HEK293 (cell line): Measurements from ENCODE around the gene NXPH4.

Experiments used
- GLI4 ChIP-seq: fragments of 450-650 bp; formaldehyde crosslinking; IDR thresholded peaks from 2 replicates; pipeline ENCODE4 v1.5.1; 2016; ENCODE audit warnings: missing biosample characterization, missing genetic modification characterization
- TCF7L2 ChIP-seq: IDR thresholded peaks from 2 replicates; pipeline ENCODE4 v1.6.1; 2011; ENCODE audit warnings: low read depth, mild to moderate bottlenecking, inconsistent platforms, low read length, moderate library complexity, borderline replicate concordance
- ZFP3 ChIP-seq: fragments of 450-650 bp; formaldehyde crosslinking; IDR thresholded peaks from 2 replicates; pipeline ENCODE4 v1.5.1; 2016; ENCODE audit warnings: low read depth, missing biosample characterization, missing genetic modification characterization
- ZIC2 ChIP-seq: fragments of 450-650 bp; formaldehyde crosslinking; IDR thresholded peaks from 2 replicates; pipeline ENCODE4 v1.5.1; 2016; ENCODE audit warnings: missing biosample characterization, missing genetic modification characterization
- ZNF121 ChIP-seq: fragments of 450-650 bp; formaldehyde crosslinking; IDR thresholded peaks from 2 replicates; pipeline ENCODE4 v1.5.1; 2016; ENCODE audit warnings: missing biosample characterization, missing genetic modification characterization
- ZNF24 ChIP-seq: fragments of 450-650 bp; formaldehyde crosslinking; IDR thresholded peaks from 2 replicates; pipeline ENCODE4 v1.5.1; 2016; ENCODE audit warnings: missing biosample characterization, missing genetic modification characterization
- ZNF621 ChIP-seq: fragments of 450-650 bp; formaldehyde crosslinking; IDR thresholded peaks from 2 replicates; pipeline ENCODE4 v1.5.1; 2017; ENCODE audit warnings: missing biosample characterization, missing genetic modification characterization
- ZNF660 ChIP-seq: fragments of 450-650 bp; IDR thresholded peaks from 2 replicates; pipeline ENCODE4 v1.5.1; 2018; ENCODE audit warnings: missing biosample characterization, mild to moderate bottlenecking, missing genetic modification characterization
- TF ChIP-seq, protein P1 (sequence below): fragments of 450-650 bp; formaldehyde crosslinking; IDR thresholded peaks from 2 replicates; pipeline ENCODE4 v1.5.1; 2016; ENCODE audit warnings: missing biosample characterization, missing genetic modification characterization
- TF ChIP-seq, protein P2 (sequence below): fragments of 450-650 bp; formaldehyde crosslinking; IDR thresholded peaks from 2 replicates; pipeline ENCODE4 v1.5.1; 2016; ENCODE audit warnings: missing biosample characterization, missing genetic modification characterization

DNA sequence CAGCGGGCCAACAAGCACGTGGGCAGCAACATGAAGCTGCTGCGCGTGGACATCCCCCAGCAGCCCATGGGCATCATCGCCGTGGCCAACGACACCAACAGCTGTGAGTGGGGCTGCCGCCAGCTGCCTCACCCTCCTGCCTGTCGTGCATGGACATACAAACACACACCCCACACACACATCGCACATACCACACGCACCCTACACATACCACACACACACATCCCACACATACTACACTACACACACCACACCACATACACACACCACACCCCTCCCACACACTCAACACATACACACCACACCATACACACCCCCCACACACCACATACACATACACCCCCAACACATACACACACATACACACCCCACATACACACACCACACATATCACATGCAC is 25.2 kb upstream of the NXPH4 start:
- TF ChIP-seq, protein P1, sequence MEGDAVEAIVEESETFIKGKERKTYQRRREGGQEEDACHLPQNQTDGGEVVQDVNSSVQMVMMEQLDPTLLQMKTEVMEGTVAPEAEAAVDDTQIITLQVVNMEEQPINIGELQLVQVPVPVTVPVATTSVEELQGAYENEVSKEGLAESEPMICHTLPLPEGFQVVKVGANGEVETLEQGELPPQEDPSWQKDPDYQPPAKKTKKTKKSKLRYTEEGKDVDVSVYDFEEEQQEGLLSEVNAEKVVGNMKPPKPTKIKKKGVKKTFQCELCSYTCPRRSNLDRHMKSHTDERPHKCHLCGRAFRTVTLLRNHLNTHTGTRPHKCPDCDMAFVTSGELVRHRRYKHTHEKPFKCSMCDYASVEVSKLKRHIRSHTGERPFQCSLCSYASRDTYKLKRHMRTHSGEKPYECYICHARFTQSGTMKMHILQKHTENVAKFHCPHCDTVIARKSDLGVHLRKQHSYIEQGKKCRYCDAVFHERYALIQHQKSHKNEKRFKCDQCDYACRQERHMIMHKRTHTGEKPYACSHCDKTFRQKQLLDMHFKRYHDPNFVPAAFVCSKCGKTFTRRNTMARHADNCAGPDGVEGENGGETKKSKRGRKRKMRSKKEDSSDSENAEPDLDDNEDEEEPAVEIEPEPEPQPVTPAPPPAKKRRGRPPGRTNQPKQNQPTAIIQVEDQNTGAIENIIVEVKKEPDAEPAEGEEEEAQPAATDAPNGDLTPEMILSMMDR (tag by site-specific recombination): no peak
- no peak for TF ChIP-seq ZNF121 (tag by site-specific recombination)
- TF ChIP-seq ZNF621 (tag by site-specific recombination): no peak
- TF ChIP-seq GLI4 (tag by site-specific recombination): no peak
- no peak for TF ChIP-seq TCF7L2
- TF ChIP-seq ZIC2 (tag by site-specific recombination): no peak
- no peak for TF ChIP-seq ZFP3 (tag by site-specific recombination)
- no peak for TF ChIP-seq ZNF24 (tag by site-specific recombination)
- TF ChIP-seq ZNF660 (tag by site-specific recombination): no peak
- TF ChIP-seq, protein P2, sequence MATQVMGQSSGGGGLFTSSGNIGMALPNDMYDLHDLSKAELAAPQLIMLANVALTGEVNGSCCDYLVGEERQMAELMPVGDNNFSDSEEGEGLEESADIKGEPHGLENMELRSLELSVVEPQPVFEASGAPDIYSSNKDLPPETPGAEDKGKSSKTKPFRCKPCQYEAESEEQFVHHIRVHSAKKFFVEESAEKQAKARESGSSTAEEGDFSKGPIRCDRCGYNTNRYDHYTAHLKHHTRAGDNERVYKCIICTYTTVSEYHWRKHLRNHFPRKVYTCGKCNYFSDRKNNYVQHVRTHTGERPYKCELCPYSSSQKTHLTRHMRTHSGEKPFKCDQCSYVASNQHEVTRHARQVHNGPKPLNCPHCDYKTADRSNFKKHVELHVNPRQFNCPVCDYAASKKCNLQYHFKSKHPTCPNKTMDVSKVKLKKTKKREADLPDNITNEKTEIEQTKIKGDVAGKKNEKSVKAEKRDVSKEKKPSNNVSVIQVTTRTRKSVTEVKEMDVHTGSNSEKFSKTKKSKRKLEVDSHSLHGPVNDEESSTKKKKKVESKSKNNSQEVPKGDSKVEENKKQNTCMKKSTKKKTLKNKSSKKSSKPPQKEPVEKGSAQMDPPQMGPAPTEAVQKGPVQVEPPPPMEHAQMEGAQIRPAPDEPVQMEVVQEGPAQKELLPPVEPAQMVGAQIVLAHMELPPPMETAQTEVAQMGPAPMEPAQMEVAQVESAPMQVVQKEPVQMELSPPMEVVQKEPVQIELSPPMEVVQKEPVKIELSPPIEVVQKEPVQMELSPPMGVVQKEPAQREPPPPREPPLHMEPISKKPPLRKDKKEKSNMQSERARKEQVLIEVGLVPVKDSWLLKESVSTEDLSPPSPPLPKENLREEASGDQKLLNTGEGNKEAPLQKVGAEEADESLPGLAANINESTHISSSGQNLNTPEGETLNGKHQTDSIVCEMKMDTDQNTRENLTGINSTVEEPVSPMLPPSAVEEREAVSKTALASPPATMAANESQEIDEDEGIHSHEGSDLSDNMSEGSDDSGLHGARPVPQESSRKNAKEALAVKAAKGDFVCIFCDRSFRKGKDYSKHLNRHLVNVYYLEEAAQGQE: no peak
